ENCODE results near the gene GYG1.

GRCh38 chr3:149010966-149011365 lies 19.6 kb downstream of the GYG1 start:
- TF ChIP-seq CTCF (IDR thresholded peaks at IDR 0.05) (no peak), EZH2 (IDR thresholded peaks at IDR 0.05; ENCODE audit: borderline replicate concordance, insufficient read depth, low read depth, low read length, poor library complexity, severe bottlenecking) (no peak)
